ENCODE results near the gene LDLRAD1. TPM values are rescaled to one million over a fixed set of nuclear protein-coding genes. Genes with fewer than 3 reads are reported as not detected.
"Not testable (repeated sequence)": the region's sequence is repeated elsewhere in the genome, so short reads cannot be mapped to it uniquely, and the experiment has no call there.

LDLRAD1 gene
- total and polyA plus RNA-seq, 10 of the 15 experiments (the other 5 are each of a cell fraction or from before 2014, with no cell fraction given): not detected

- TF ChIP-seq PBX3 (IDR thresholded peaks at IDR 0.05; ENCODE audit: insufficient replicate concordance, low read depth, low read length) (no peak), CHD4 (IDR thresholded peaks at IDR 0.05) (no peak), SMAD5 (IDR thresholded peaks at IDR 0.05; ENCODE audit: low read depth) (no peak), MEF2A (IDR thresholded peaks at IDR 0.05; ENCODE audit: insufficient read depth, low read depth, low read length) (no peak), SIN3A (IDR thresholded peaks at IDR 0.05; ENCODE audit: low read depth, low read length) (no peak), MYC (IDR thresholded peaks at IDR 0.05; ENCODE audit: insufficient read depth, insufficient read length, insufficient replicate concordance, low read length, severe bottlenecking) (no peak), KAT2A (conservative IDR thresholded peaks at IDR 0.05; ENCODE audit: control insufficient read depth, low read depth, low read length) (no peak), ZNF207 (IDR thresholded peaks at IDR 0.05; ENCODE audit: borderline replicate concordance) (no peak), TBL1XR1 (IDR thresholded peaks at IDR 0.05; ENCODE audit: low read depth, low read length) (no peak), DPF2 (IDR thresholded peaks at IDR 0.05) (no peak)
Measured at GRCh38 chr1:54004481-54005049, 13.4 kb downstream of the LDLRAD1 start (continued).

- BruUV-seq (replicated peaks); H2AFZ ChIP-seq (ENCODE audit: control insufficient read depth, low read depth, low read length): not testable (repeated sequence)
- POLR2A ChIA-PET: interaction anchor here (0.6 kb wide), 1 partner anchor 10 kb away, joined by 3 read pairs; no protein-coding TSS in a partner anchor
Measured at GRCh38 chr1:54003750-54004480, 14.1 kb downstream of the LDLRAD1 start.

More at GRCh38 chr1:54003750-54004480, 14.1 kb downstream of the LDLRAD1 start:
- H3K9ac ChIP-seq (ENCODE audit: control insufficient read depth, insufficient read depth, low read length); SMC1A ChIA-PET (ENCODE audit: uncharacterized antibody, unreplicated experiment); H3K36me3 ChIP-seq (ENCODE audit: control insufficient read depth in 2 of 2, insufficient read depth in 2 of 2, low read length in 1 of 2); H3K27me3 ChIP-seq (replicated peaks in 1 of 2; ENCODE audit: control insufficient read depth in 2 of 2, insufficient read depth in 2 of 2, low read length in 1 of 2); H3K4me1 ChIP-seq (ENCODE audit: control insufficient read depth, insufficient read depth, low read length); H3K4me2 ChIP-seq (ENCODE audit: control insufficient read depth, insufficient read depth); H3K4me3 ChIP-seq; H3K9me3 ChIP-seq (replicated peaks; ENCODE audit: control insufficient read depth, insufficient read depth, low read length); CTCF ChIA-PET; H3K27ac ChIP-seq (ENCODE audit: control insufficient read depth, insufficient read depth); intact Hi-C loops (cut with micrococcal nuclease; ENCODE audit: unreplicated experiment); H3K79me2 ChIP-seq (ENCODE audit: control insufficient read depth, insufficient read depth, low read length); FAIRE-seq; H4K20me1 ChIP-seq (ENCODE audit: control insufficient read depth, insufficient read depth); DNase-seq (ENCODE audit: low read depth, low spot score); ATAC-seq; in situ Hi-C loops (cut with MboI); RAD21 ChIA-PET (ENCODE audit: unreplicated experiment): not testable (repeated sequence)
- WGBS (ENCODE audit: insufficient coverage, insufficient replicate concordance, low lambda C conversion rate, missing lambda C conversion rate): 72% methylated on average over 19 of the region's 19 CpGs
- TF ChIP-seq NFYB (IDR thresholded peaks at IDR 0.05; ENCODE audit: insufficient read depth, low read depth, low read length): 0 out of 2 replicates have a peak, but pooled peaks have one; percentile 33
